ENCODE data around the gene MPZL1. TPM values are rescaled to one million over a fixed set of nuclear protein-coding genes. Genes with fewer than 3 reads are reported as not detected.

MPZL1 gene
- total RNA-seq, 1 donor from 2014 or later, result 149 TPM

GRCh38 chr1:167681024-167681423, 40.8 kb upstream of the MPZL1 start:
- H3K4me3 Mint-ChIP-seq (ENCODE audit: unreplicated experiment), result no peak overlapping the region
- H3K27me3 Mint-ChIP-seq (ENCODE audit: unreplicated experiment), result peaks cover 6% of the 10 kb centered on the region
- peaks cover 8% of the 10 kb centered on the region for H3K4me1 Mint-ChIP-seq (ENCODE audit: low read depth, unreplicated experiment)
- H3K27ac Mint-ChIP-seq (ENCODE audit: unreplicated experiment), result no peak overlapping the region
- no peak for DNase-seq
- no peaks in the 10 kb centered on the region for H3K36me3 Mint-ChIP-seq (ENCODE audit: unreplicated experiment)
- TF ChIP-seq, protein P1, sequence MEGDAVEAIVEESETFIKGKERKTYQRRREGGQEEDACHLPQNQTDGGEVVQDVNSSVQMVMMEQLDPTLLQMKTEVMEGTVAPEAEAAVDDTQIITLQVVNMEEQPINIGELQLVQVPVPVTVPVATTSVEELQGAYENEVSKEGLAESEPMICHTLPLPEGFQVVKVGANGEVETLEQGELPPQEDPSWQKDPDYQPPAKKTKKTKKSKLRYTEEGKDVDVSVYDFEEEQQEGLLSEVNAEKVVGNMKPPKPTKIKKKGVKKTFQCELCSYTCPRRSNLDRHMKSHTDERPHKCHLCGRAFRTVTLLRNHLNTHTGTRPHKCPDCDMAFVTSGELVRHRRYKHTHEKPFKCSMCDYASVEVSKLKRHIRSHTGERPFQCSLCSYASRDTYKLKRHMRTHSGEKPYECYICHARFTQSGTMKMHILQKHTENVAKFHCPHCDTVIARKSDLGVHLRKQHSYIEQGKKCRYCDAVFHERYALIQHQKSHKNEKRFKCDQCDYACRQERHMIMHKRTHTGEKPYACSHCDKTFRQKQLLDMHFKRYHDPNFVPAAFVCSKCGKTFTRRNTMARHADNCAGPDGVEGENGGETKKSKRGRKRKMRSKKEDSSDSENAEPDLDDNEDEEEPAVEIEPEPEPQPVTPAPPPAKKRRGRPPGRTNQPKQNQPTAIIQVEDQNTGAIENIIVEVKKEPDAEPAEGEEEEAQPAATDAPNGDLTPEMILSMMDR (IDR thresholded peaks at IDR 0.05; ENCODE audit: partially characterized antibody, unreplicated experiment), result no peak
- no peaks in the 10 kb centered on the region for H3K9me3 Mint-ChIP-seq (ENCODE audit: unreplicated experiment)

GRCh38 chr1:167681451-167682098, 40.2 kb upstream of the MPZL1 start:
- Mint-ChIP-seq H3K27ac (ENCODE audit: unreplicated experiment) (no peak overlapping the region), H3K36me3 (ENCODE audit: unreplicated experiment) (no peaks in the 10 kb centered on the region), H3K27me3 (ENCODE audit: unreplicated experiment) (peaks cover 6% of the 10 kb centered on the region), H3K4me1 (ENCODE audit: low read depth, unreplicated experiment) (peaks cover 8% of the 10 kb centered on the region), H3K4me3 (ENCODE audit: unreplicated experiment) (no peak overlapping the region), H3K9me3 (ENCODE audit: unreplicated experiment) (no peaks in the 10 kb centered on the region)
- DNase-seq, result no peak
- TF ChIP-seq, protein P1 (IDR thresholded peaks at IDR 0.05; ENCODE audit: partially characterized antibody, unreplicated experiment), result no peak

DNA sequence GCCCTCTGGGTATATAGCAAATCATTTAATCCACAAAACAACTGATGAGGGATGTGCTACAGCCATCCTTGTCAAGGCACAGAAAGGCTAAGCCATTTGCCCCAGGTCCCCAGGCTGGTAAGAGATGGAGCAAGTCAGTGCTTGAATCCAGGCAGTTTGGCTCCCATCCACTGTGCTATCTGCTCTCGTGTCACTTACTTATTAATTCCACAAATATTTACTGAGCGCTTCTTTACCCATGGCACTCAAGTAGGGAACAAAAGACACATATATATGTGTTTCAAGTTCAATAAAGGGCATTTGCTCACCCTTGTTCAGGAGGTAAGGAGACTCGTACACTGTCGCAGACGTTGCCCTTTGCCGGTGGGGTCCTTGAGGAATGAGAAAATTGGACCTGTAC, 38.6 kb upstream of the MPZL1 start:
- no peaks in the 10 kb centered on the region for H3K36me3 Mint-ChIP-seq (ENCODE audit: unreplicated experiment)
- no peaks in the 10 kb centered on the region for H3K9me3 Mint-ChIP-seq (ENCODE audit: unreplicated experiment)
- peaks cover 14% of the 10 kb centered on the region for H3K4me1 Mint-ChIP-seq (ENCODE audit: low read depth, unreplicated experiment)
- H3K27ac Mint-ChIP-seq (ENCODE audit: unreplicated experiment), result no peak overlapping the region
- H3K27me3 Mint-ChIP-seq (ENCODE audit: unreplicated experiment), result peaks cover 6% of the 10 kb centered on the region
- H3K4me3 Mint-ChIP-seq (ENCODE audit: unreplicated experiment), result no peak overlapping the region
- no peak for DNase-seq
- TF ChIP-seq, protein P1 (IDR thresholded peaks at IDR 0.05; ENCODE audit: partially characterized antibody, unreplicated experiment), result no peak

DNA sequence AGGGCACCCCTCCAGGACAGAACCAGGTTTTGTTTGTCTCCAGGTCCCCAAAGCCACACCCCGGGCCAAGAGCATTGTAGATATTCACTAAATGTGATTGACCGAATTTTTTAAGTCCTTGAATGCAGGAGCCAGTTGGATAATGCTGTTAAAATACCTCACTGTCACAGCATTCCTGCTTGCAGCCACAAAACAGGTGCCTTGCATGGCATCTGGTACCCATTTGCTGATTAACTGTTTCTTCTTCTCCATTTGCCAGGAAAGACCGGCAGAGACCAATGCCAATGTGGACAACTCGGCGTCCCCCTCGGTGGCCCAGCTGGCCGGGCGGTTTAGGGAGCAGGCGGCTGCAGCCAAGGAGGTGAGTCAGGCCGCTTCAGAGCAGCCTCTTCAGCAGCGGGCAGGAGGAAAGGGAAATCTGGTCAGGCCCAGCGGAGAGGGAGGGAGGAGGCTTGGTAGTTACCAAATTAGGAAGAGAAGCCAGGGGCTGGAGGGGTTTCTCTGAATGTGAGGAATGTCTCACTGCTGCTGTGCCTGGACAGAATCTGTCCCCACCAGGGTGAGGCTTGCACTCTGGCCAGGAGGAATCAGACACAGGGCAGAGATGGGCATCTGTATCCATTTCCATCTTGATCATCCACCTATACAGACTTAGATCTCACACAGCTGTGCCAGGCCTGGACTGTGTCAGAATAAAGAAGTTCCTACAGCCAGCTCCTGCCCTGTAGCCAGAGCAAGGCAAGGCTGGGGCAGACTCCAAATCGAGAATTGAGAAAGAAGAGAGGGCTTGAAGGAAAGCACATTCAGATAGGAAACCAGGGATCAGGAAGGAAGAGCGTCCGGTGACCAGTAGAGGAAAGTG, 37.9 kb upstream of the MPZL1 start:
- H3K27me3 Mint-ChIP-seq (ENCODE audit: unreplicated experiment), result peaks cover 6% of the 10 kb centered on the region
- TF ChIP-seq, protein P1 (IDR thresholded peaks at IDR 0.05; ENCODE audit: partially characterized antibody, unreplicated experiment), result no peak
- no peak overlapping the region for H3K4me3 Mint-ChIP-seq (ENCODE audit: unreplicated experiment)
- H3K36me3 Mint-ChIP-seq (ENCODE audit: unreplicated experiment), result no peaks in the 10 kb centered on the region
- H3K27ac Mint-ChIP-seq (ENCODE audit: unreplicated experiment), result no peak overlapping the region
- peaks cover 14% of the 10 kb centered on the region for H3K4me1 Mint-ChIP-seq (ENCODE audit: low read depth, unreplicated experiment)
- DNase-seq, result peak; percentile 33
- H3K9me3 Mint-ChIP-seq (ENCODE audit: unreplicated experiment), result no peaks in the 10 kb centered on the region

GRCh38 chr1:167685844-167686243, 35.9 kb upstream of the MPZL1 start:
- H3K4me1 Mint-ChIP-seq (ENCODE audit: low read depth, unreplicated experiment), result peaks cover 14% of the 10 kb centered on the region
- peaks cover 6% of the 10 kb centered on the region for H3K27me3 Mint-ChIP-seq (ENCODE audit: unreplicated experiment)
- no peak overlapping the region for H3K4me3 Mint-ChIP-seq (ENCODE audit: unreplicated experiment)
- TF ChIP-seq, protein P1 (IDR thresholded peaks at IDR 0.05; ENCODE audit: partially characterized antibody, unreplicated experiment), result no peak
- H3K27ac Mint-ChIP-seq (ENCODE audit: unreplicated experiment), result no peak overlapping the region
- no peak for DNase-seq
- no peaks in the 10 kb centered on the region for H3K9me3 Mint-ChIP-seq (ENCODE audit: unreplicated experiment)
- H3K36me3 Mint-ChIP-seq (ENCODE audit: unreplicated experiment), result no peaks in the 10 kb centered on the region
